OCI-LY1 (cell line): Measurements from ENCODE around the gene LRRC63.

ENCODE experiments used
- EZH2 ChIP-seq: fragments of 200-600 bp; sonication (generic), shearing (Covaris generic); IDR thresholded peaks from 2 replicates; pipeline ENCODE4 v1.8.0; 2017; ENCODE audit warnings: borderline replicate concordance, mixed run types, mild to moderate bottlenecking, antibody characterized with exemption, low read length, moderate library complexity, mixed read lengths
- TF ChIP-seq, protein P1 (sequence below): fragments of 200-600 bp; sonication (generic), shearing (Covaris generic); IDR thresholded peaks from 2 replicates; pipeline ENCODE4 v1.5.1; 2017; ENCODE audit warnings: mild to moderate bottlenecking, antibody characterized with exemption, low read length, moderate library complexity, mixed read lengths

DNA sequence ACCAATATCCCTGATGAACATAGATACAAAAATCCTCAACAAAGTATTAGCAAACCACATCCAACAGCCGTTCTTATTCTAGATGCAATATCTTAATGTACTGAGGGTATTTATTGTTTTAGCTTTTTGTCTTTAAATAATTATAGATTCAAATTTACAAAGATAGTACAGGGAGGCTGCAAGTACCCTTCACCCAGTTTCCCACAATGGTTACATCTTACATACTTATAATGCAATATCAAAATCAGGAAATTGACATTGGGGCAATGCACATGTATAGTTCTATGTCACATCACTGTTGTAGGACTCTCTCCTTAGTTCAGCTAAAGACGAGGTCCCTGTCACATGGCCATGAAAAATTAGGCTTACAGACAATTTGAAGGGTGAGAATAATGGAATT, 99.5 kb downstream of the LRRC63 start:
- TF ChIP-seq, protein P1, sequence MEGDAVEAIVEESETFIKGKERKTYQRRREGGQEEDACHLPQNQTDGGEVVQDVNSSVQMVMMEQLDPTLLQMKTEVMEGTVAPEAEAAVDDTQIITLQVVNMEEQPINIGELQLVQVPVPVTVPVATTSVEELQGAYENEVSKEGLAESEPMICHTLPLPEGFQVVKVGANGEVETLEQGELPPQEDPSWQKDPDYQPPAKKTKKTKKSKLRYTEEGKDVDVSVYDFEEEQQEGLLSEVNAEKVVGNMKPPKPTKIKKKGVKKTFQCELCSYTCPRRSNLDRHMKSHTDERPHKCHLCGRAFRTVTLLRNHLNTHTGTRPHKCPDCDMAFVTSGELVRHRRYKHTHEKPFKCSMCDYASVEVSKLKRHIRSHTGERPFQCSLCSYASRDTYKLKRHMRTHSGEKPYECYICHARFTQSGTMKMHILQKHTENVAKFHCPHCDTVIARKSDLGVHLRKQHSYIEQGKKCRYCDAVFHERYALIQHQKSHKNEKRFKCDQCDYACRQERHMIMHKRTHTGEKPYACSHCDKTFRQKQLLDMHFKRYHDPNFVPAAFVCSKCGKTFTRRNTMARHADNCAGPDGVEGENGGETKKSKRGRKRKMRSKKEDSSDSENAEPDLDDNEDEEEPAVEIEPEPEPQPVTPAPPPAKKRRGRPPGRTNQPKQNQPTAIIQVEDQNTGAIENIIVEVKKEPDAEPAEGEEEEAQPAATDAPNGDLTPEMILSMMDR = no peak
- TF ChIP-seq EZH2 = no peak
